K562 (cell line): Measurements from ENCODE around the gene GPRC5B. TPM values are rescaled to one million over a fixed set of nuclear protein-coding genes. Genes with fewer than 3 reads are reported as not detected.

ENCODE experiments used
- ATAC-seq: fragments of 200-7000 bp; cut with Tn5 transposase; 3 replicates; pipeline ENCODE4 v1.9.1; 2020; ENCODE audit warnings: moderate library complexity
- BruUV-seq: library from RNA; stranded (reverse); fragments of 400-500 nt; replicated peaks from 2 replicates; lab custom pipeline; 2021; lab: Mats Ljungman, UMichigan
- CTCF ChIA-PET: fragments of 300-600 bp; formaldehyde crosslinking; extraction: SDS; loops from one replicate; lab custom pipeline; 2021; ENCODE audit warnings: low intra/inter-chr PET ratio; lab: Yijun Ruan, JAX
- POLR2A ChIA-PET: fragments of 300-600, 350-650 bp; sonication (Branson Sonifier 250); formaldehyde crosslinking; extraction: SDS; loops from one replicate; lab custom pipeline; 2021; ENCODE audit warnings: antibody characterized with exemption, inconsistent platforms; lab: Yijun Ruan, JAX
- DNase-seq, 4 experiments: peaks; one replicate each; pipeline versions ENCODE4 v3.0.0 to v3.0.0-alpha.2; 2011 to 2018; ENCODE audit warnings: low spot score in 3 of 4, mixed read lengths in 3 of 4; ENCODE audit errors: extremely low read depth in 1 of 4
- FAIRE-seq: peaks from 2 replicates; lab custom pipeline; 2011; peaks lifted over from hg19 to GRCh38; lab: Jason Lieb, UNC
- H2AFZ ChIP-seq: 2 replicates; pipeline ENCODE4 v1.6.0; 2011; ENCODE audit warnings: low read depth, low read length, control low read depth, inconsistent platforms
- H3K27ac ChIP-seq: fragments of 200-600 bp; 3 replicates; pipeline ENCODE4 v1.8.0; 2011; ENCODE audit warnings: low read depth, mild to moderate bottlenecking, control low read depth, inconsistent platforms, low read length, moderate library complexity, mixed read lengths; ENCODE audit errors: extremely low read depth
- H3K27me3 ChIP-seq, 2 experiments: fragments of 300-600 bp in 1 of 2; 2 replicates in 1 of 2; 3 replicates in 1 of 2; pipeline versions ENCODE4 v1.6.0 to v1.8.0; 2011; ENCODE audit warnings: inconsistent platforms in 2 of 2, low read length in 2 of 2, mild to moderate bottlenecking in 1 of 2, mixed read lengths in 1 of 2, moderate library complexity in 1 of 2; ENCODE audit not compliant: control insufficient read depth in 2 of 2, insufficient read depth in 2 of 2
- H3K36me3 ChIP-seq: fragments of 300-600 bp; 3 replicates; pipeline ENCODE4 v1.8.0; 2011; ENCODE audit warnings: mild to moderate bottlenecking, low read length, inconsistent platforms; ENCODE audit not compliant: control insufficient read depth, insufficient read depth
- H3K4me1 ChIP-seq, 2 experiments: fragments of 200-600 bp in 1 of 2; replicated peaks in 1 of 2; 2 replicates in 1 of 2; 3 replicates in 1 of 2; pipeline versions ENCODE4 v1.5.1 to v1.8.0; 2011; ENCODE audit warnings: inconsistent platforms in 2 of 2, low read length in 2 of 2, mild to moderate bottlenecking in 1 of 2, mixed read lengths in 1 of 2, moderate library complexity in 1 of 2; ENCODE audit not compliant: control insufficient read depth in 2 of 2, insufficient read depth in 2 of 2
- H3K4me2 ChIP-seq: 2 replicates; pipeline ENCODE4 v1.6.1; 2011; ENCODE audit warnings: low read length, control low read depth, inconsistent platforms, mixed read lengths; ENCODE audit not compliant: insufficient read depth
- H3K4me3 ChIP-seq: fragments of 200-600 bp; sonication (generic), shearing (Covaris generic); 2 replicates; pipeline ENCODE4 v1.5.1; 2016; ENCODE audit warnings: control low read depth, inconsistent platforms
- H3K79me2 ChIP-seq: fragments of 200-600 bp; 3 replicates; pipeline ENCODE4 v1.8.0; 2011; ENCODE audit warnings: low read length, inconsistent platforms; ENCODE audit not compliant: control insufficient read depth, insufficient read depth
- H3K9ac ChIP-seq, 2 experiments: 2 replicates each; pipeline versions ENCODE4 v1.6.0 to v1.6.1; 2011; ENCODE audit warnings: low read depth in 2 of 2, low read length in 2 of 2, control low read depth in 1 of 2, inconsistent platforms in 1 of 2, mild to moderate bottlenecking in 1 of 2, mixed read lengths in 1 of 2; ENCODE audit not compliant: insufficient read depth in 1 of 2
- H3K9me1 ChIP-seq: one replicate; pipeline ENCODE4 v1.6.0; 2011; ENCODE audit warnings: inconsistent platforms, mild to moderate bottlenecking, low read length, moderate library complexity; ENCODE audit not compliant: control insufficient read depth, insufficient read depth
- H3K9me3 ChIP-seq: replicated peaks from 2 replicates; pipeline ENCODE4 v1.5.1; 2011; ENCODE audit warnings: low read depth, low read length, inconsistent platforms; ENCODE audit not compliant: control insufficient read depth, insufficient read depth
- H4K20me1 ChIP-seq: replicated peaks from 2 replicates; pipeline ENCODE4 v1.6.1; 2011; ENCODE audit warnings: low read length, inconsistent platforms, mixed read lengths; ENCODE audit not compliant: control insufficient read depth, insufficient read depth
- EP300 ChIP-seq: IDR thresholded peaks from 2 replicates; pipeline ENCODE4 v1.6.1; 2012; ENCODE audit warnings: low read length, improper control_type of control experiment
- HMBOX1 ChIP-seq: sonication (generic); IDR thresholded peaks from 2 replicates; pipeline ENCODE4 v1.6.1; 2016
- MAFF ChIP-seq: IDR thresholded peaks from 2 replicates; pipeline ENCODE4 v1.6.1; 2012; ENCODE audit warnings: low read length, improper control_type of control experiment
- PRDM10 ChIP-seq: fragments of 450-650 bp; IDR thresholded peaks from 2 replicates; pipeline ENCODE4 v1.6.1; 2018; ENCODE audit not compliant: partially characterized antibody
- RBM14 ChIP-seq: fragments of 200-400 bp; formaldehyde crosslinking; IDR thresholded peaks from 2 replicates; pipeline ENCODE4 v1.6.1; 2018; ENCODE audit warnings: low read depth, mild to moderate bottlenecking, low read length, moderate library complexity, borderline replicate concordance; ENCODE audit not compliant: insufficient read depth
- SIN3A ChIP-seq, 2 experiments: fragments of 150-350 bp in 1 of 2; IDR thresholded peaks; 2 replicates each; pipeline ENCODE4 v1.6.1; 2011 to 2016; ENCODE audit warnings: borderline replicate concordance in 2 of 2, low read depth in 2 of 2, low read length in 2 of 2, mild to moderate bottlenecking in 2 of 2, moderate library complexity in 2 of 2; ENCODE audit not compliant: control insufficient read depth in 1 of 2
- SNIP1 ChIP-seq: fragments of 450-650 bp; IDR thresholded peaks from 2 replicates; pipeline ENCODE4 v1.7.1; 2017; ENCODE audit warnings: low read depth, mild to moderate bottlenecking
- SP2 ChIP-seq: IDR thresholded peaks from 2 replicates; pipeline ENCODE4 v1.6.1; 2011; ENCODE audit warnings: mild to moderate bottlenecking, low read depth, low read length, moderate library complexity; ENCODE audit not compliant: poor library complexity, severe bottlenecking; ENCODE audit errors: extremely low read depth
- ZBTB7A ChIP-seq: IDR thresholded peaks from 2 replicates; pipeline ENCODE4 v1.6.1; 2011; ENCODE audit warnings: low read depth, mild to moderate bottlenecking, low read length, moderate library complexity, borderline replicate concordance; ENCODE audit not compliant: control insufficient read depth
- ZNF551 ChIP-seq: fragments of 250-450 bp; sonication (Bioruptor Pico); IDR thresholded peaks from 2 replicates; pipeline ENCODE4 v1.5.0; 2021; ENCODE audit warnings: mild to moderate bottlenecking, moderate library complexity
- WGBS: fragments of 100-300 bp; shearing (Covaris generic); methylation state at CpG from one replicate; pipeline ENCODE4 v1.1.6; 2016; ENCODE audit warnings: low coverage, mixed read lengths; ENCODE audit not compliant: insufficient coverage; ENCODE audit errors: missing lambda C conversion rate; 5-methylcytosine and 5-hydroxymethylcytosine counted together
- in situ Hi-C: fragments of 300-500 bp; cut with MboI; formaldehyde crosslinking; loops from 4 replicates; pipeline ENCODE4 v1.15.0; 2018; ENCODE audit warnings: inconsistent platforms, mixed read lengths
- intact Hi-C: fragments of 100-400 bp; cut with micrococcal nuclease; formaldehyde crosslinking; loops from 2 replicates; pipeline ENCODE4 v1.14.2; 2022
- polyA plus RNA-seq, 8 experiments: library from polyadenylated mRNA; depleted of rRNA in 4 of 8; stranded (reverse) in 5 of 8; unstranded in 3 of 8; fragments of >200 nt; fragmentation: Nextera tagmentation in 2 of 8; fragmentation: Illumina TruSeq in 1 of 8; extraction: Ambion mirVana in 2 of 8; extraction: Trizol in 1 of 8; gene quantifications; 2 replicates each; pipeline versions ENCODE4 v1.2.1 to v1.2.3, GENCODE V29; 2011 to 2014; ENCODE audit warnings: inconsistent platforms in 1 of 8, missing spikeins in 1 of 8
- total RNA-seq, 7 experiments: library from RNA; depleted of rRNA in 6 of 7; stranded (reverse); fragments of >200 nt in 6 of 7; fragmentation: Illumina TruSeq in 2 of 7; extraction: Trizol in 2 of 7; gene quantifications; 2 replicates each; pipeline versions ENCODE4 v1.2.1 to v1.2.3, GENCODE V29; 2011 to 2021; ENCODE audit warnings: low replicate concordance in 1 of 7

The GPRC5B gene
- total and polyA plus RNA-seq, 9 of the 15 experiments (the other 6 are each of a cell fraction or from before 2014, with no cell fraction given): 0.65 to 5.5 (median 1.3) TPM

DNA sequence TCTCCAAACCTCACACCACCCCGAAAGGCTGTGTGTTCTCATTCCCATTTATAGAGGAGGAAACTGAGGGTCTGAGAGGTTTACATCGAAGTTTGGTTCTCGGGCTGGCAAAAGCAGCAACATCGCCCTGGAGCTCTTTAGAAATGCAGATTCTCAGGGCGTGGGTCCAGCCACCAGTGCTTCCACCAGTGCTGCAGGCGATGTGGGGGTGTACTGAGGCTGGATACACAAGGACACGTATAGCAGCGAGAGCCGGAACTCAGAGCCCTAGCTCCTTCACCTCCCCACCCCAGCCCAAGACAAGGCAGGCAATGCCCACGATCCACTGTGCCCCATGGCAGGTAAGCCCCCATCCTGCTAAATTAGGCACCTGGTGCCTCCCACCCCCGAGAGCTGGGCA lies 5.9 kb downstream of the GPRC5B start:
- H3K27me3 ChIP-seq: peaks cover 2 to 41% of the 10 kb centered on the region in 2 experiments; a peak in 3 of 5 replicates
- H3K79me2 ChIP-seq: no peaks in the 10 kb centered on the region
- ChIA-PET POLR2A (interaction anchor here (0.7 kb wide), 1 partner anchor 269 kb away, joined by 4 read pairs; no protein-coding TSS in a partner anchor), CTCF (no interaction called here)
- 26% methylated on average over 11 of the region's 11 CpGs for WGBS
- peaks cover 0 to 5% of the 10 kb centered on the region in 2 experiments; a peak in 3 of 5 replicates for H3K4me1 ChIP-seq
- H3K4me3 ChIP-seq: no peak overlapping the region
- in situ Hi-C loops: loop anchor here (25.0 kb wide), 1 partner anchor 491 kb away; no protein-coding TSS in a partner anchor
- H3K9me1 ChIP-seq: no peaks in the 10 kb centered on the region
- TF ChIP-seq ZNF551: no peak
- no peak for TF ChIP-seq RBM14
- no peak for TF ChIP-seq EP300
- no peak for TF ChIP-seq SIN3A (IDR thresholded peaks at IDR 0.05; ENCODE audit: borderline replicate concordance in 2 of 2, control insufficient read depth in 1 of 2, low read depth in 2 of 2, low read length in 2 of 2)
- no peak for TF ChIP-seq MAFF
- no peak for TF ChIP-seq HMBOX1
- TF ChIP-seq ZBTB7A: no peak
- TF ChIP-seq SP2: no peak
- TF ChIP-seq SNIP1: no peak
- TF ChIP-seq PRDM10: no peak
- no peak overlapping the region for H3K27ac ChIP-seq
- no peak overlapping the region for H3K9ac ChIP-seq
- H4K20me1 ChIP-seq: peaks cover 14% of the 10 kb centered on the region
- FAIRE-seq (no peak), DNase-seq (no peak), ATAC-seq (no peak)
- intact Hi-C loops: no loop called here
- H3K36me3 ChIP-seq: no peaks in the 10 kb centered on the region
- no peak overlapping the region for H2AFZ ChIP-seq
- H3K9me3 ChIP-seq: no peaks in the 10 kb centered on the region
- BruUV-seq: no TSS peak
- no peak overlapping the region for H3K4me2 ChIP-seq
